ENCODE results near the gene SASH1.
"Not testable (repeated sequence)": the region's sequence is repeated elsewhere in the genome, so short reads cannot be mapped to it uniquely, and the experiment has no call there.

Gene SASH1

DNA sequence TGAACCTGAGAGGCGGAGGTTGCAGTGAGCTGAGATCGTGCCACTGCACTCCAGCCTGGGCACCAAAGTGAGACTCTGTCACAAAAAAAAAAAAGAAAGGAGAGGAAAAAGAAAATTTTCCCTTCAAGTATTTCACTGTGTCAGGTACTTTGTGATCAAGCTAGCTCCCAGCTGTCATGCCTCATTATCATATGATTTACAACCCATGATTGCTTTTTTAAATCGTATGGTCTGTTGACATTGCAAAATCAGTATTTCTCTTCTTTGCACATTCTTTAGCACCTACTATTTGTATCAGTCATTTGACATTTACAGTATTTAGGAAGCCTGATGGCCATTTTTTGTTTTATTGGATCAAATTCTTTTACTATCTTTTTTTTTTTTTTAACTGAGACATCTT is 22.4 kb downstream of the SASH1 start:
- no peak for DNase-seq (ENCODE audit: low read depth in 3 of 3)

DNA sequence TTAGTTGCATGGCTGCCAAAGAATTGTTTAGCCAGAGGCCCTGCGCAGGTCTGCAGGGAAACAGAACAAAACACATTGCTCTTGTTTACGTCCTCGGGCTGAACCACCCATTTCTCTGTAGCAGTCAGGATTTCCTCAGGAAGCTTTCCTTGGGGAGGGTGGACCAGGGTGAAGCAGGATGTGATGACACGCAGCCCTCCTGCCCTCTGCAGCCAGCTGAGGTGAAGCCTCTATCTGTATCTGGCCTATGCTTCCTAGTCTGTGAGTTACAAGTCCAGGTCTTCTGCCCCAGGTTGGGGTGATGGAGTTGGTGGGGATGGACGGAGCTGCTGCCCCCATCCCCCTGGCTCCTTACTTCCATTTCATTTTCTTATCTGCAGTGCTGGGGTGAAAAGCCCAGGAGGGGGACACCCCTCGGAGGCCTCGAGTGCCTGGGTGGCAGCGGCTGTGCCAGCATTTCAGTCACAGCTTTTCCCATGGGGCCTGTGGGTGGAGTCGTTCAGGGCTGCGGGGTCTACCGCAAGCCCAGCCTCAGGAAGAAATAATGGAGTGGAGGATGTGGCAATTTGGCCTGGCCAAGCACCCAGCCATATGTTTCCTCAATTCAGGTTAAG is 24.9 kb downstream of the SASH1 start:
- no peak for DNase-seq (ENCODE audit: low read depth in 3 of 3)

GRCh38 chr6:148370176-148370575 is 27.5 kb downstream of the SASH1 start:
- DNase-seq (ENCODE audit: low read depth in 3 of 3) = no peak

GRCh38 chr6:148374040-148374774 is 31.6 kb downstream of the SASH1 start:
- DNase-seq (ENCODE audit: low read depth in 3 of 3) = no peak

DNA sequence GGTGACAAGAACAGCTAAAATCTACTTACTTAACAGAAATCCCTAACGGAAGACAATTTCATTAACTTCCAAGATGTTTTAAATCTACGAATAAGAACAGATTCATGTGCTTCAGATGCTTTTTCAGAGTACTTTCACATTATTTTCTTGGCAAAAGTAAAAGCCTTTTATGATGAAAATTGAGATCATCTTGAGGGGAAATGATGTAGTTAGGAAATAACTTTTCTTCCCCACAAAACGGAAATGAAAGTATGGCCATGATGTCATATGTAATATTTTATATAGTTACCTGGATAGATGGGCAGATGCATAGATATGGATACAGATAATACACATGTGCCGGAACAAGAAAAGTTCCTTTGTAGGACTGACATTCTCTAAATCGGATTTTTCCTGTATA is 32.8 kb downstream of the SASH1 start:
- no peak for DNase-seq (ENCODE audit: low read depth in 3 of 3)

GRCh38 chr6:148379481-148379880 is 36.8 kb downstream of the SASH1 start:
- DNase-seq (ENCODE audit: low read depth in 3 of 3) = no peak

DNA sequence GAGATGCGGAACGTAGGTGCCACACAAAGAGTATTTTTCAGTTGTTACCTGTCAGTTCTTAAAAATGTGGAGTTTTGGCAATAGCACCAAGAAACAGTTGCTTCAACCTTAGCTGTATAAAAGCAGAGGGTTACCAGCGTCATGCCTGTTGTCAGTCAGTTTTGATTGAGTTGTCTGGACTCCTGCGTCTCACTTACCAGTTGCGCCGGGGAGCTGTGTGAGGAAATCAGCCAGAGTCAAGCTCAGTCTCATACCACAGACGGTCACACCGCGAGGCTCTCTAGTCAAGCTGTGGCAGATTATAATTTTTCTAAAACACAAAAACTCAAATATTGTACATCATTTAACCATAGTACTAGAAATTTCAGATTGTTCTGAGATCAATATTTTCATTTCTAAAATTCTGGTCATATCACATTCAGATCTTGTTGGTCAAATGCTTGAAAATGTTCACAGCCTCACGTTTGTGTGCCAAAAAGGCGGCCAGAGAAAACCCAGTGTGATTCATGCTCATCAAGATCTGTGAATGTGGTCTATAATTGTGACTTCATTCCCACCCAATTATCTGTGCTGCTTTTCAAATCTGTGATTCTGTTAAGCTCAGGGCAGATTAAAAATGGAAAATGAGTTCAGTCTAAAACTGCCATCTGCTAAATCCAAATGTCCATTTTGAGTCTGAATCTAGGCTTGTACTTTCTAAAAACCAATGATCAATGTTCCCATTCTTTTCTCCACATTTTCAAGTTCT is 37.5 kb downstream of the SASH1 start:
- no peak for DNase-seq (ENCODE audit: low read depth in 3 of 3)

- DNase-seq (ENCODE audit: low read depth in 3 of 3) = not testable (repeated sequence)
Measured at GRCh38 chr6:148382051-148382450, 39.4 kb downstream of the SASH1 start.

DNA sequence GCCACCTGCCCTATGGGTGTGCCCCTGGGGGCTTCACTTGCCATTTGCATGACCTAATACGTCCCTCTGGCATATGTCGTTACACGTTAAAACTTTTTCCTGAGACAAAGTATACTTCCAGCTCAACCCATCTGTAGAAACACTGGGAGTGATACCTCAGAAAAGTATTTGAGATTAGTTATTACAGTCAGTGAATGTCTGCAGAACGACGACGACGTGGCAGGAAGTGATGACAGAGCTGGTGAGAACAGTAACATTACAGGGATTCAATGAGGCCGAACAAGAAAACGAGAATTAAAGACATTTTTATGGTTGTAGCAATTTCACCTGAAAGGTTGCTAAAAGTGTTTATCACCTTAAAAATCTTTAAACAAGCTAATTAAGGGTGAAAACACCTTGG is 40.2 kb downstream of the SASH1 start:
- DNase-seq (ENCODE audit: low read depth in 3 of 3) = no peak

GRCh38 chr6:148383658-148384368 is 41.2 kb downstream of the SASH1 start:
- no peak for DNase-seq (ENCODE audit: low read depth in 3 of 3)

DNA sequence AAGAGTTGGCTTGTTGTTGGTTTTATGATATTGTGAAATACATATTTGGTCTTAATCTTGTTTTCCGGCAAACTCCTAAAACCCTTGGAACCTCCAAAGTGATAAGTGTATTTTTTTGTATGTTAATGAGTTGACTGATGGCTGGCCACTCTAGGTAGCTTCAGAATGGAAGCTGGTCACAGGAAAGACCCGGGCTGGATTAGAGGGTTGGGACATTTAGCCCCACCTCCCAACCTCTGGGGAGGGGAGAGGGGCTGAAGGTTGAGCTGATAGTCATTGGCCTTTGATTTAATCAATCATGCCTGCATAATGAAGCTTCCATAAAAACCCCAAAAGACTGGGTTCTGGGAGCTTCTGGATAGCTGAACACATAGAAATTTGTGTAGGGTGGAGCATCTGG is 42.7 kb downstream of the SASH1 start:
- no peak for DNase-seq (ENCODE audit: low read depth in 3 of 3)

DNA sequence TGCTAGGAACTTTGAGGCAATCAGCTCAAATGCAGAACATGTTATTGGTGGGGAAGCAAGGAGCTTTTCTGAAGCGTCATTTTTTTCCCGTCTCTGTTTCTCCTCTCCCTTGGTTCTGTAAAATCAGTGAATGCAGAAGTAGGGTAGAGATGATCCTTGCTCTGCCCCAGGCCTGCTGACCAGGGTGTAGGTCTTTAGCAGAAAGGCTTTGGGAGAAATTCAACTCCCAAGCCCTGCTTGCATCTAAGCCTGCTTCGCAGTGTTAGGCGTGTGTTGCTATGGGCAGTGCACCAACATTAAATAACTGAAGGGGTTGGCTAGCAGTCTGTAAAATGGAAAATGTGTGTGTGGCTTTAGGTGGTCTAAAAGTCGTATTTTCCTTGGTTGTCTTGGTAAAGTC is 45.9 kb downstream of the SASH1 start:
- no peak for DNase-seq (ENCODE audit: low read depth in 3 of 3)

DNA sequence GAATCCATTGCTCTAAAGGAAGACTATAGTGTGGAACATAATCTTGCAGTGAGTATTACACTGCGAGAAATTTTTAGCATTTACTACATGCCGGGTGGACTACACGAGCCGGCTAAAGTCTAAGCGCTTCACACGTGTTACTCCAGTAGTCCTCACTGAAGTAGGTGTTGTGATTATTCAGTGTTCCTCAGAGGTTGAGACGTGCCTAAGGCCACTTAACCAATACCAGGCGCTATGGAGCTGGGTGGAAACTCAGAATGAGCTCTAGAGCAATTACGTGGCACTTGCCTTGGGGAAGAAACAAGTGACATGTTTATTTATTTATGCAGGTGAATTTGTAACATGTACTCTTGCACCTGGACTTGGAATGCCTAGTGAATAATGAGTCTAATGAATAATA is 46.4 kb downstream of the SASH1 start:
- no peak for DNase-seq (ENCODE audit: low read depth in 3 of 3)

GRCh38 chr6:148389917-148390316 is 47.3 kb downstream of the SASH1 start:
- no peak for DNase-seq (ENCODE audit: low read depth in 3 of 3)

DNA sequence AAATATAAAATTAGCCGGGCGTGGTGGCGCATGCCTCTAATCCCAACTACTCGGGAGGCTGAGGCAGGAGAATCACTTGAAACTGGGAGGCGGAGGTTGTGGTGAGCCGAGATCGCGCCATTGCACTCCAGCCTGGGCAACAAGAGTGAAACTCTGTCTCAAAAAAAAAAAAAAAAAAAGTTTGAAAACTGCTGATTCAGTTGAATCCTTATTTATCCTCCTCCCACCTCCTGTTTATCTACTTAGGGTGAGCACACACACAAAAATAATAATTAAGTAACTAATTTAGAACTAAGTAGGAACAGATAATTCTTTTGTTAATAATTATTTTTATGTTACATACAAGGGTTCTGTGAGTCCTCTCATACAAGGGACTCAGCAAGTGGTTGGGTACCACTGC is 49.5 kb downstream of the SASH1 start:
- DNase-seq (ENCODE audit: low read depth in 3 of 3) = not testable (repeated sequence)

GRCh38 chr6:148392671-148393070 is 50.0 kb downstream of the SASH1 start:
- no peak for DNase-seq (ENCODE audit: low read depth in 3 of 3)

DNA sequence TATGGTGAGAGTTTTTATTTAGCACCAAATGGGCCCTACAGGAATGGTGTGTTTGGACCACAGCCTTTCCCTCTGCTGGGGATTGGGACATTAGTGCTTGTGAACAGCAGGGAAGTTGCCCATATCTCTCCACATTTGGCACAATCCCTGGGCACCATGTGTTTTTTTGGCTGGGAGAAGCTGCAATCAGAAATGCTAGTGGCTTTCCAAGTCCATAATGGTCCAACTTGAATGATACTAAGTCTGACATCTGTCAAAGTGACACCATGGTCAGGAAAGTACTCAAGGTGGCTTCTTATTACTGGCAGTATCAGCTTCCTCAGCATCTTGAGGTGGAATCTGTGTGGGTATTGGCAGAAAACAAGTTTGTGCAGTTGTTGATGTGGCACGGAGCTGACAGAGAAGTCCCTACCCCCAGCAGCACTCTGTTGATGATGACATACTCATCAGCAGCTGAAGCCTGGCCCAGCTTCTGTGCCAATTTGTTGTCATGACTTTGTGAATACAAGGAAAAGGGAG is 53.0 kb downstream of the SASH1 start:
- no peak for DNase-seq (ENCODE audit: low read depth in 3 of 3)

DNA sequence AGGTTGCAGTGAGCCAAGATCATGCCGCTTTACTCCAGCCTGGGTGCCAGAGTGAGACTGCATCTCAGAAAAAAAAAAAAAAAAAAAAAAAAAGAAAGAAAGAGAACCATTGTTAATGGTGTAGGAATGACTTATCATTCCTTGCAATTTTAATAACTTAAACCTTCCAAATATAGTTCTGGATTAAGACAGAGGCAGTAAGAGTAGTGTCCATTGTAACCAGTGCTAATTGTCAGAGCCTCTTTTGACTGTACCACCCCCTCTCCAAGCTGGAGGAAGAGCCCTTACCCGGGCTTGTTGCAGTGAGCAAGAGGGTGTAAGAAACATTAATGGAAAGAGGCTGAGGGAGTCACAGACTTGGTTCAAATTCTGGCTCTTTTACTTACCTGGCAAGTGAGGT is 53.8 kb downstream of the SASH1 start:
- DNase-seq (ENCODE audit: low read depth in 3 of 3) = no peak

DNA sequence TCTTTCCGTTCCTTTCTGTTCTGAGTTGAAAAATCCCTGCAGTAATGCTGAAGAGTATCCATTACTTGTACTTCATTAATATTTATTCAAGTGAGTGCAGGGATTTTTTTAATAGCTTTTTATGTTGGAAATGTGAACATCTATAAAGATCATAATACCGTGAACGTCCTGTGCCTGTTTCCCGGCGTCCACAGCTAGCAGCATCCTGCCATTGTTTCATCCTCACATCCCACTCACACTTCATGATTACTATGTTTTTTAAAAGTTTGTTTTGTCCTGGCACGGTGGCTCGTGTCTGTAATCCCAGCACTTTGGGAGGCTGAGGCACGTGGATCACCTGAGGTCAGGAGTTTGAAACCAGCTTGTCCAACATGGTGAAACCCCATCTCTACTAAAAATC is 54.3 kb downstream of the SASH1 start:
- no peak for DNase-seq (ENCODE audit: low read depth in 3 of 3)

DNA sequence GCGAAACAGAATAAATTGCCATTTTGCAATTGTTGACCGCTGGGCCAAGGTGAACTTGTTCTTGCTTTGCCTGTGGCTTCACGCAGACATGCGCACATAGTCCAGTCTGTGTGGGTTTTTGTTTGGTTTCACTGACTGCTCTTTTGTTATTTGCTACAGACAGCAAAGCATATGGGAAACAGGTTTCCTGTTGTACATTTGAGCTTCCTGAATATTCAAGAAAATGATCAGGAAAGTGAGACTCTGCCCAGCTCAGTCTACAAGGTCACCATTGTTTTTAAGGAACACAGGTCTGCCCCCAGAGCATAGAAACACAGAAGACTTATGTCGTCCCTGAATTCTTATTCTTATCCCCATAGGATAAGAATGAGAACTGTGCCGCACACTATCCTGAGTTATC is 55.6 kb downstream of the SASH1 start:
- DNase-seq (ENCODE audit: low read depth in 3 of 3) = no peak

DNA sequence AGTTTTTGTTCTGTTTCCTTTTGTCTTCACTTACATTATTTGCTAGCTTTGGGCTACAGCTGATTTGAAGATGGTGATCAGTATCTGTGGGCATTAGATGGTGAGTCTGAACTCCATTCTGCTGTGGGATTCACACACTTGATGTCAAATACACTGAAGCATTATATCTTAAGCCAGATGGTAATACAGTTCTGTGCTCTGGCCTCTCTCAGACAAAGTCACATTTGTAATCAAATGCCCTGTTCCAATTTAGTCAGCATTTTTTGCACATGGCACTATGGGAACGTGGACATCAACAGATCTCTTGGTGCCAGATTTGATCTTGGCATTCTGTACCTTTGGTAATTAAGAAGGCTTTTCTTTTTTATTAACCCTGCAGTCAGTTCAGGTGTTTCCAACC is 56.0 kb downstream of the SASH1 start:
- no peak for DNase-seq (ENCODE audit: low read depth in 3 of 3)

- no peak for DNase-seq (ENCODE audit: low read depth in 3 of 3)
Measured at GRCh38 chr6:148401571-148401970, 58.9 kb downstream of the SASH1 start.
